Measurements from ENCODE around the gene UNC13D. TPM values are rescaled to one million over a fixed set of nuclear protein-coding genes. Genes with fewer than 3 reads are reported as not detected.

Gene UNC13D
- total and polyA plus RNA-seq, 9 of the 15 experiments (the other 6 are each of a cell fraction or from before 2014, with no cell fraction given) = 0.86 to 244 (median 69.2) TPM

GRCh38 chr17:75779250-75779986 is 64.8 kb downstream of the UNC13D start (continued):
- TF ChIP-seq FOS (IDR thresholded peaks at IDR 0.05; ENCODE audit: extremely low read depth, insufficient read length) (peak; percentile 96), HNRNPUL1 (IDR thresholded peaks at IDR 0.05; ENCODE audit: low read length) (0 out of 2 replicates have a peak, but pooled peaks have one; percentile 43), KLF13 (tag; IDR thresholded peaks at IDR 0.05; ENCODE audit: borderline replicate concordance, low read depth) (no peak), PTTG1 (tag; IDR thresholded peaks at IDR 0.05; ENCODE audit: low read depth) (no peak), MXD1 (CRISPR knock-in tag; IDR thresholded peaks at IDR 0.05; ENCODE audit: borderline replicate concordance, poor library complexity, severe bottlenecking) (no peak), BMI1 (IDR thresholded peaks at IDR 0.05; ENCODE audit: low read length) (no peak), SNRNP70 (optimal IDR thresholded peaks at IDR 0.05; ENCODE audit: low read depth, low read length) (no peak), CGGBP1 (CRISPR knock-in tag; IDR thresholded peaks at IDR 0.05) (peak; percentile 81; the same call in 1 of the 2 replicates), HOMEZ (CRISPR knock-in tag; IDR thresholded peaks at IDR 0.05) (no peak), ZNF431 (CRISPR knock-in tag; IDR thresholded peaks at IDR 0.05) (peak; percentile 53; the same call in 1 of the 2 replicates), SMARCC2 (IDR thresholded peaks at IDR 0.05; ENCODE audit: low read depth) (no peak), MED1 (CRISPR knock-in tag; IDR thresholded peaks at IDR 0.05; ENCODE audit: borderline replicate concordance) (no peak; the same call in 1 of the 2 replicates), GTF2A2 (tag; IDR thresholded peaks at IDR 0.05) (peak; percentile 97), MCM5 (IDR thresholded peaks at IDR 0.05; ENCODE audit: low read depth) (no peak), ZC3H8 (IDR thresholded peaks at IDR 0.05) (no peak), GABPA (tag; conservative IDR thresholded peaks at IDR 0.05; ENCODE audit: low read depth) (peak; percentile 73), CEBPZ (IDR thresholded peaks at IDR 0.05; ENCODE audit: borderline replicate concordance, low read depth, low read length) (no peak), RBM39 (optimal IDR thresholded peaks at IDR 0.05; ENCODE audit: low read depth, low read length) (peak; percentile 94), KAT7 (CRISPR knock-in tag; IDR thresholded peaks at IDR 0.05; ENCODE audit: borderline replicate concordance) (peak; percentile 91; the same call in 1 of the 2 replicates), CEBPB (tag; IDR thresholded peaks at IDR 0.05) (no peak), RBM14 (IDR thresholded peaks at IDR 0.05; ENCODE audit: borderline replicate concordance, insufficient read depth, low read depth, low read length) (peak; percentile 99), JUNB (CRISPR knock-in tag; conservative IDR thresholded peaks at IDR 0.05) (0 out of 2 replicates have a peak, but pooled peaks have one; percentile 2), HMGN3 (IDR thresholded peaks at IDR 0.05; ENCODE audit: borderline replicate concordance, extremely low read depth, insufficient read length, low read depth, low read length) (peak; percentile 90)
